Measurements from ENCODE around the gene DYNLT4. TPM values are rescaled to one million over a fixed set of nuclear protein-coding genes. Genes with fewer than 3 reads are reported as not detected.

Gene DYNLT4
- total and polyA plus RNA-seq, 2 of the 13 experiments (the other 11 are each of a cell fraction or from before 2014, with no cell fraction given), result 0.77 TPM; not detected in 1

DNA sequence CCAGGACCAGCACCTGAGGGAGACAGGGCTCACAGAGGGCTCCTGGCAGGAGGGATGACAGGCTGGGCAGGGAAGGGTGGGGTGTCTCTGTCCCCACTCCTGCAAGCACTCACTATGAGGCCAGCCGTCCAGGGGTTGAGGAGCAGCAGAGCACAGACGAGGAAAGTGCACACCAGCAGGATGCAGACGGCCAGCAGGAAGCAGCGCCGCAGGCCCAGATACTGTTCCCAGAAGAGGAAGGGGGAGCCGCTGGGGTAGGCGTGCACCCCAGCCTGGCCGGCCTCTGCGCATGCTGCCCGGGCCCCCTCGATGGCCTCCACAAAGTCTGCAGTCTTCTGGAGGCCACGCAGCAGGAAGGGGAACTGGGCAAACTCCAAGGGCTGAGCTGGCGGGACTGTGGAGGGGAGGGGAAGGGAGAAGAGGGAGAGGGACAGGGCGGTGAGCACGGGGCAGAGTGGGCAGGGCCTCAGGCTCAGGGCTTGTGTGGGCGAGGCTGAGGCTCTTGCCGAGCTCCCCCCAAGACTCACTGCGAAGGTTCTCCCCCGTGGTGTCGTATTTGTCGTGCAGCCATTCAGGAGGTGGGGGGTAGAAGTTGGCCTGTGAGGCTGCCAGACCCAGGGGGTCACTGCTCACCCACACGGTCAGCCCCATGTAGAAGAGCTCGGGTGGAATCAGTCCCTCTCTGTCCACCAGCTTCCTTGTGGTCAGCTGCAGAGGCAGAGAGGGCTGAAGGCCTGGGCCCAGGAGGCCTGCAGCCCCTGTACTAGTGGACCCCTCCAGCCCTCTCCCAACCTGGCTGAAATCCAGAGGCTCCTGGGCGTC lies 19.4 kb upstream of the DYNLT4 start (continued):
- TF ChIP-seq, protein P1, sequence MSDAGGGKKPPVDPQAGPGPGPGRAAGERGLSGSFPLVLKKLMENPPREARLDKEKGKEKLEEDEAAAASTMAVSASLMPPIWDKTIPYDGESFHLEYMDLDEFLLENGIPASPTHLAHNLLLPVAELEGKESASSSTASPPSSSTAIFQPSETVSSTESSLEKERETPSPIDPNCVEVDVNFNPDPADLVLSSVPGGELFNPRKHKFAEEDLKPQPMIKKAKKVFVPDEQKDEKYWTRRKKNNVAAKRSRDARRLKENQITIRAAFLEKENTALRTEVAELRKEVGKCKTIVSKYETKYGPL (CRISPR knock-in tag; IDR thresholded peaks at IDR 0.05), result no peak
- TF ChIP-seq KLF6 (CRISPR knock-in tag; IDR thresholded peaks at IDR 0.05), result 0 out of 2 replicates have a peak, but pooled peaks have one; percentile 26
- TF ChIP-seq ZNF709 (CRISPR knock-in tag; IDR thresholded peaks at IDR 0.05), result 0 out of 2 replicates have a peak, but pooled peaks have one; percentile 12
- TF ChIP-seq ZSCAN21 (CRISPR knock-in tag; IDR thresholded peaks at IDR 0.05; ENCODE audit: borderline replicate concordance), result peak; percentile 69
- TF ChIP-seq, protein P2, sequence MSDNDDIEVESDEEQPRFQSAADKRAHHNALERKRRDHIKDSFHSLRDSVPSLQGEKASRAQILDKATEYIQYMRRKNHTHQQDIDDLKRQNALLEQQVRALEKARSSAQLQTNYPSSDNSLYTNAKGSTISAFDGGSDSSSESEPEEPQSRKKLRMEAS (IDR thresholded peaks at IDR 0.05), result peak; percentile 86
- TF ChIP-seq, protein P3, sequence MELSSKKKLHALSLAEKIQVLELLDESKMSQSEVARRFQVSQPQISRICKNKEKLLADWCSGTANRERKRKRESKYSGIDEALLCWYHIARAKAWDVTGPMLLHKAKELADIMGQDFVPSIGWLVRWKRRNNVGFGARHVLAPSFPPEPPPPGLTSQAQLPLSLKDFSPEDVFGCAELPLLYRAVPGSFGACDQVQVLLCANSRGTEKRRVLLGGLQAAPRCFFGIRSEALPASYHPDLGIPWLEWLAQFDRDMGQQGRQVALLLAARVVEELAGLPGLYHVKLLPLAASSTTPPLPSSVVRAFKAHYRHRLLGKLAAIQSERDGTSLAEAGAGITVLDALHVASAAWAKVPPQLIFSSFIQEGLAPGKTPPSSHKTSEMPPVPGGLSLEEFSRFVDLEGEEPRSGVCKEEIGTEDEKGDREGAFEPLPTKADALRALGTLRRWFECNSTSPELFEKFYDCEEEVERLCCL (CRISPR knock-in tag; IDR thresholded peaks at IDR 0.05; ENCODE audit: borderline replicate concordance), result peak; percentile 67; the same call in 1 of the 2 replicates
- peak; percentile 57; the same call in 1 of the 2 replicates for TF ChIP-seq HNRNPL (IDR thresholded peaks at IDR 0.05; ENCODE audit: low read depth, low read length)
- TF ChIP-seq, protein P4, sequence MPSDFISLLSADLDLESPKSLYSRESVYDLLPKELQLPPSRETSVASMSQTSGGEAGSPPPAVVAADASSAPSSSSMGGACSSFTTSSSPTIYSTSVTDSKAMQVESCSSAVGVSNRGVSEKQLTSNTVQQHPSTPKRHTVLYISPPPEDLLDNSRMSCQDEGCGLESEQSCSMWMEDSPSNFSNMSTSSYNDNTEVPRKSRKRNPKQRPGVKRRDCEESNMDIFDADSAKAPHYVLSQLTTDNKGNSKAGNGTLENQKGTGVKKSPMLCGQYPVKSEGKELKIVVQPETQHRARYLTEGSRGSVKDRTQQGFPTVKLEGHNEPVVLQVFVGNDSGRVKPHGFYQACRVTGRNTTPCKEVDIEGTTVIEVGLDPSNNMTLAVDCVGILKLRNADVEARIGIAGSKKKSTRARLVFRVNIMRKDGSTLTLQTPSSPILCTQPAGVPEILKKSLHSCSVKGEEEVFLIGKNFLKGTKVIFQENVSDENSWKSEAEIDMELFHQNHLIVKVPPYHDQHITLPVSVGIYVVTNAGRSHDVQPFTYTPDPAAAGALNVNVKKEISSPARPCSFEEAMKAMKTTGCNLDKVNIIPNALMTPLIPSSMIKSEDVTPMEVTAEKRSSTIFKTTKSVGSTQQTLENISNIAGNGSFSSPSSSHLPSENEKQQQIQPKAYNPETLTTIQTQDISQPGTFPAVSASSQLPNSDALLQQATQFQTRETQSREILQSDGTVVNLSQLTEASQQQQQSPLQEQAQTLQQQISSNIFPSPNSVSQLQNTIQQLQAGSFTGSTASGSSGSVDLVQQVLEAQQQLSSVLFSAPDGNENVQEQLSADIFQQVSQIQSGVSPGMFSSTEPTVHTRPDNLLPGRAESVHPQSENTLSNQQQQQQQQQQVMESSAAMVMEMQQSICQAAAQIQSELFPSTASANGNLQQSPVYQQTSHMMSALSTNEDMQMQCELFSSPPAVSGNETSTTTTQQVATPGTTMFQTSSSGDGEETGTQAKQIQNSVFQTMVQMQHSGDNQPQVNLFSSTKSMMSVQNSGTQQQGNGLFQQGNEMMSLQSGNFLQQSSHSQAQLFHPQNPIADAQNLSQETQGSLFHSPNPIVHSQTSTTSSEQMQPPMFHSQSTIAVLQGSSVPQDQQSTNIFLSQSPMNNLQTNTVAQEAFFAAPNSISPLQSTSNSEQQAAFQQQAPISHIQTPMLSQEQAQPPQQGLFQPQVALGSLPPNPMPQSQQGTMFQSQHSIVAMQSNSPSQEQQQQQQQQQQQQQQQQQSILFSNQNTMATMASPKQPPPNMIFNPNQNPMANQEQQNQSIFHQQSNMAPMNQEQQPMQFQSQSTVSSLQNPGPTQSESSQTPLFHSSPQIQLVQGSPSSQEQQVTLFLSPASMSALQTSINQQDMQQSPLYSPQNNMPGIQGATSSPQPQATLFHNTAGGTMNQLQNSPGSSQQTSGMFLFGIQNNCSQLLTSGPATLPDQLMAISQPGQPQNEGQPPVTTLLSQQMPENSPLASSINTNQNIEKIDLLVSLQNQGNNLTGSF (CRISPR knock-in tag; IDR thresholded peaks at IDR 0.05), result no peak
- TF ChIP-seq, protein P5, sequence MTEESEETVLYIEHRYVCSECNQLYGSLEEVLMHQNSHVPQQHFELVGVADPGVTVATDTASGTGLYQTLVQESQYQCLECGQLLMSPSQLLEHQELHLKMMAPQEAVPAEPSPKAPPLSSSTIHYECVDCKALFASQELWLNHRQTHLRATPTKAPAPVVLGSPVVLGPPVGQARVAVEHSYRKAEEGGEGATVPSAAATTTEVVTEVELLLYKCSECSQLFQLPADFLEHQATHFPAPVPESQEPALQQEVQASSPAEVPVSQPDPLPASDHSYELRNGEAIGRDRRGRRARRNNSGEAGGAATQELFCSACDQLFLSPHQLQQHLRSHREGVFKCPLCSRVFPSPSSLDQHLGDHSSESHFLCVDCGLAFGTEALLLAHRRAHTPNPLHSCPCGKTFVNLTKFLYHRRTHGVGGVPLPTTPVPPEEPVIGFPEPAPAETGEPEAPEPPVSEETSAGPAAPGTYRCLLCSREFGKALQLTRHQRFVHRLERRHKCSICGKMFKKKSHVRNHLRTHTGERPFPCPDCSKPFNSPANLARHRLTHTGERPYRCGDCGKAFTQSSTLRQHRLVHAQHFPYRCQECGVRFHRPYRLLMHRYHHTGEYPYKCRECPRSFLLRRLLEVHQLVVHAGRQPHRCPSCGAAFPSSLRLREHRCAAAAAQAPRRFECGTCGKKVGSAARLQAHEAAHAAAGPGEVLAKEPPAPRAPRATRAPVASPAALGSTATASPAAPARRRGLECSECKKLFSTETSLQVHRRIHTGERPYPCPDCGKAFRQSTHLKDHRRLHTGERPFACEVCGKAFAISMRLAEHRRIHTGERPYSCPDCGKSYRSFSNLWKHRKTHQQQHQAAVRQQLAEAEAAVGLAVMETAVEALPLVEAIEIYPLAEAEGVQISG (CRISPR knock-in tag; IDR thresholded peaks at IDR 0.05), result no peak; the same call in 1 of the 2 replicates
- peak; percentile 54; the same call in 1 of the 2 replicates for TF ChIP-seq TBX2 (CRISPR knock-in tag; IDR thresholded peaks at IDR 0.05; ENCODE audit: borderline replicate concordance)
- TF ChIP-seq SIN3A (IDR thresholded peaks at IDR 0.05; ENCODE audit: borderline replicate concordance, low read depth, low read length), result 0 out of 2 replicates have a peak, but pooled peaks have one; percentile 21
- no peak for TF ChIP-seq ZNF878 (CRISPR knock-in tag; IDR thresholded peaks at IDR 0.05)
- peak; percentile 54; the same call in 1 of the 2 replicates for TF ChIP-seq ZNF235 (CRISPR knock-in tag; IDR thresholded peaks at IDR 0.05; ENCODE audit: borderline replicate concordance)
- no peak for TF ChIP-seq TARDBP (CRISPR knock-in tag; IDR thresholded peaks at IDR 0.05)
- TF ChIP-seq ONECUT2 (CRISPR knock-in tag; IDR thresholded peaks at IDR 0.05), result no peak
- TF ChIP-seq, protein P6, sequence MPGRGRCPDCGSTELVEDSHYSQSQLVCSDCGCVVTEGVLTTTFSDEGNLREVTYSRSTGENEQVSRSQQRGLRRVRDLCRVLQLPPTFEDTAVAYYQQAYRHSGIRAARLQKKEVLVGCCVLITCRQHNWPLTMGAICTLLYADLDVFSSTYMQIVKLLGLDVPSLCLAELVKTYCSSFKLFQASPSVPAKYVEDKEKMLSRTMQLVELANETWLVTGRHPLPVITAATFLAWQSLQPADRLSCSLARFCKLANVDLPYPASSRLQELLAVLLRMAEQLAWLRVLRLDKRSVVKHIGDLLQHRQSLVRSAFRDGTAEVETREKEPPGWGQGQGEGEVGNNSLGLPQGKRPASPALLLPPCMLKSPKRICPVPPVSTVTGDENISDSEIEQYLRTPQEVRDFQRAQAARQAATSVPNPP (CRISPR knock-in tag; IDR thresholded peaks at IDR 0.05), result no peak
